Gastroesophageal sphincter (tissue), 3 donors: ENCODE results near the gene FAM25A.
"Not testable (repeated sequence)": the region's sequence is repeated elsewhere in the genome, so short reads cannot be mapped to it uniquely, and the experiment has no call there.

Source experiments
- EP300 ChIP-seq: sonication (generic); formaldehyde crosslinking; IDR thresholded peaks from one replicate; pipeline ENCODE4 v1.6.1; 2017; ENCODE audit warnings: antibody characterized with exemption, mild to moderate bottlenecking
- TF ChIP-seq, protein P1 (sequence below), 4 experiments: fragments of 200-600 bp in 2 of 4; fragments of 450-650 bp in 2 of 4; sonication (generic) in 1 of 4; IDR thresholded peaks; one replicate each; pipeline ENCODE4 v1.5.1; 2017 to 2019; ENCODE audit warnings: antibody characterized with exemption in 4 of 4, mild to moderate bottlenecking in 2 of 4, moderate library complexity in 2 of 4

- TF ChIP-seq, protein P1, sequence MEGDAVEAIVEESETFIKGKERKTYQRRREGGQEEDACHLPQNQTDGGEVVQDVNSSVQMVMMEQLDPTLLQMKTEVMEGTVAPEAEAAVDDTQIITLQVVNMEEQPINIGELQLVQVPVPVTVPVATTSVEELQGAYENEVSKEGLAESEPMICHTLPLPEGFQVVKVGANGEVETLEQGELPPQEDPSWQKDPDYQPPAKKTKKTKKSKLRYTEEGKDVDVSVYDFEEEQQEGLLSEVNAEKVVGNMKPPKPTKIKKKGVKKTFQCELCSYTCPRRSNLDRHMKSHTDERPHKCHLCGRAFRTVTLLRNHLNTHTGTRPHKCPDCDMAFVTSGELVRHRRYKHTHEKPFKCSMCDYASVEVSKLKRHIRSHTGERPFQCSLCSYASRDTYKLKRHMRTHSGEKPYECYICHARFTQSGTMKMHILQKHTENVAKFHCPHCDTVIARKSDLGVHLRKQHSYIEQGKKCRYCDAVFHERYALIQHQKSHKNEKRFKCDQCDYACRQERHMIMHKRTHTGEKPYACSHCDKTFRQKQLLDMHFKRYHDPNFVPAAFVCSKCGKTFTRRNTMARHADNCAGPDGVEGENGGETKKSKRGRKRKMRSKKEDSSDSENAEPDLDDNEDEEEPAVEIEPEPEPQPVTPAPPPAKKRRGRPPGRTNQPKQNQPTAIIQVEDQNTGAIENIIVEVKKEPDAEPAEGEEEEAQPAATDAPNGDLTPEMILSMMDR (IDR thresholded peaks at IDR 0.05) = not testable (repeated sequence)
- not testable (repeated sequence) for TF ChIP-seq EP300
Observed at GRCh38 chr10:86984498-86984897, 35.6 kb upstream of the FAM25A start.
